Globus pallidus (tissue), 1 donor: ENCODE data around the gene GZMA.

Source experiments
- DNase-seq: peaks from one replicate; pipeline ENCODE4 v3.0.0-alpha.2; 2015; ENCODE audit warnings: low spot score

Gene GZMA

GRCh38 chr5:55110217-55110616, 7.8 kb downstream of the GZMA start:
- no peak for DNase-seq

- no peak for DNase-seq
Measured at GRCh38 chr5:55113327-55113726, 10.9 kb downstream of the GZMA start.

- no peak for DNase-seq
Measured at GRCh38 chr5:55114061-55114460, 11.6 kb downstream of the GZMA start.

GRCh38 chr5:55123365-55123764, 20.9 kb downstream of the GZMA start:
- DNase-seq: no peak

GRCh38 chr5:55134053-55134722, 31.7 kb downstream of the GZMA start:
- DNase-seq: no peak

GRCh38 chr5:55136521-55136920, 34.1 kb downstream of the GZMA start:
- DNase-seq: no peak

- no peak for DNase-seq
Measured at GRCh38 chr5:55140908-55141665, 38.6 kb downstream of the GZMA start.

GRCh38 chr5:55141945-55142690, 39.7 kb downstream of the GZMA start:
- DNase-seq: no peak

GRCh38 chr5:55143624-55144023, 41.2 kb downstream of the GZMA start:
- no peak for DNase-seq

- DNase-seq: no peak
Measured at GRCh38 chr5:55146080-55146479, 43.6 kb downstream of the GZMA start.

GRCh38 chr5:55146543-55147151, 44.2 kb downstream of the GZMA start:
- peak; percentile 73 for DNase-seq

GRCh38 chr5:55149308-55149795, 46.9 kb downstream of the GZMA start:
- no peak for DNase-seq

GRCh38 chr5:55151923-55152842, 49.7 kb downstream of the GZMA start:
- DNase-seq: no peak

- DNase-seq: no peak
Measured at GRCh38 chr5:55154873-55155272, 52.4 kb downstream of the GZMA start.
